Mesenchymal stem cell (in vitro differentiated cells and primary cell): ENCODE results near the gene MARVELD1.

ENCODE experiments used
- DNase-seq: peaks from one replicate; pipeline ENCODE4 v3.0.0-alpha.2; 2013
- H2AFZ ChIP-seq: one replicate; pipeline ENCODE4 v1.6.1; 2013; ENCODE audit warnings: low read depth, mild to moderate bottlenecking, control low read depth, inconsistent platforms, low read length, moderate library complexity
- H2AK5ac ChIP-seq: 2 replicates; pipeline ENCODE4 v1.6.1; 2013; ENCODE audit warnings: low read length, moderate library complexity, mild to moderate bottlenecking, inconsistent platforms; ENCODE audit not compliant: severe bottlenecking
- H2BK120ac ChIP-seq: one replicate; pipeline ENCODE4 v1.6.1; 2013; ENCODE audit warnings: low read depth, mild to moderate bottlenecking, inconsistent platforms, low read length, moderate library complexity
- H2BK12ac ChIP-seq, 2 experiments: one replicate each; pipeline ENCODE4 v1.6.1; 2013; ENCODE audit warnings: inconsistent platforms in 2 of 2, low read length in 2 of 2, mild to moderate bottlenecking in 2 of 2, moderate library complexity in 2 of 2, control low read depth in 1 of 2
- H2BK15ac ChIP-seq: one replicate; pipeline ENCODE4 v1.6.1; 2013; ENCODE audit warnings: mild to moderate bottlenecking, low read depth, inconsistent platforms; ENCODE audit not compliant: poor library complexity, severe bottlenecking
- H2BK5ac ChIP-seq: 2 replicates; pipeline ENCODE4 v1.6.1; 2013; ENCODE audit warnings: low read depth, mild to moderate bottlenecking, low read length, control low read depth, inconsistent platforms; ENCODE audit not compliant: poor library complexity, severe bottlenecking
- H3K14ac ChIP-seq, 2 experiments: one replicate each; pipeline ENCODE4 v1.6.1; 2013; ENCODE audit warnings: inconsistent platforms in 2 of 2, low read length in 2 of 2, control low read depth in 1 of 2, mild to moderate bottlenecking in 1 of 2, moderate library complexity in 1 of 2
- H3K18ac ChIP-seq, 2 experiments: one replicate each; pipeline ENCODE4 v1.6.1; 2013; ENCODE audit warnings: inconsistent platforms in 2 of 2, low read length in 2 of 2, control low read depth in 1 of 2, low read depth in 1 of 2, mild to moderate bottlenecking in 1 of 2
- H3K23ac ChIP-seq, 2 experiments: one replicate each; pipeline ENCODE4 v1.6.1; 2013; ENCODE audit warnings: inconsistent platforms in 2 of 2, low read length in 2 of 2, mild to moderate bottlenecking in 2 of 2, moderate library complexity in 2 of 2, control low read depth in 1 of 2
- H3K27ac ChIP-seq: 2 replicates; pipeline ENCODE4 v1.5.1; 2013; ENCODE audit warnings: mild to moderate bottlenecking, moderate library complexity, low read length, control low read depth, inconsistent platforms; ENCODE audit not compliant: poor library complexity, severe bottlenecking
- H3K27me3 ChIP-seq, 2 experiments: 2 replicates each; pipeline versions ENCODE4 v1.6.1 to v1.7.0; 2013; ENCODE audit warnings: low read length in 2 of 2, mild to moderate bottlenecking in 2 of 2, moderate library complexity in 2 of 2, control low read depth in 1 of 2, inconsistent platforms in 1 of 2; ENCODE audit not compliant: control insufficient read depth in 1 of 2, insufficient read depth in 1 of 2
- H3K36me3 ChIP-seq, 2 experiments: 2 replicates each; pipeline versions ENCODE4 v1.6.1 to v1.7.0; 2013; ENCODE audit warnings: low read length in 2 of 2, control low read depth in 1 of 2, inconsistent platforms in 1 of 2, low read depth in 1 of 2, mild to moderate bottlenecking in 1 of 2; ENCODE audit not compliant: insufficient read depth in 2 of 2, control insufficient read depth in 1 of 2
- H3K4ac ChIP-seq, 2 experiments: one replicate each; pipeline ENCODE4 v1.6.1; 2013; ENCODE audit warnings: inconsistent platforms in 2 of 2, low read length in 2 of 2, mild to moderate bottlenecking in 2 of 2, moderate library complexity in 2 of 2, control low read depth in 1 of 2, low read depth in 1 of 2
- H3K4me1 ChIP-seq: 2 replicates; pipeline ENCODE4 v1.6.1; 2013; ENCODE audit warnings: low read depth, low read length, control low read depth; ENCODE audit not compliant: control insufficient read depth, insufficient read depth
- H3K4me2 ChIP-seq: 2 replicates; pipeline ENCODE4 v1.6.1; 2013; ENCODE audit warnings: low read length, mild to moderate bottlenecking, inconsistent platforms; ENCODE audit not compliant: poor library complexity, severe bottlenecking
- H3K4me3 ChIP-seq, 2 experiments: 2 replicates each; pipeline versions ENCODE4 v1.5.1 to v1.7.0; 2013; ENCODE audit warnings: low read length in 2 of 2, mild to moderate bottlenecking in 2 of 2, control low read depth in 1 of 2, low read depth in 1 of 2; ENCODE audit not compliant: insufficient read depth in 1 of 2
- H3K79me1 ChIP-seq: replicated peaks from 2 replicates; pipeline ENCODE4 v1.6.1; 2013; ENCODE audit warnings: mild to moderate bottlenecking, control low read depth, low read length, inconsistent platforms; ENCODE audit not compliant: poor library complexity, severe bottlenecking
- H3K9ac ChIP-seq: 2 replicates; pipeline ENCODE4 v1.7.0; 2013; ENCODE audit warnings: mild to moderate bottlenecking, low read length, moderate library complexity
- H3K9me3 ChIP-seq: 2 replicates; pipeline ENCODE4 v1.7.0; 2013; ENCODE audit warnings: mild to moderate bottlenecking, low read length; ENCODE audit not compliant: control insufficient read depth
- H4K8ac ChIP-seq: one replicate; pipeline ENCODE4 v1.6.1; 2013; ENCODE audit warnings: inconsistent platforms, mild to moderate bottlenecking, low read length, moderate library complexity
- H4K91ac ChIP-seq: one replicate; pipeline ENCODE4 v1.6.1; 2013; ENCODE audit warnings: mild to moderate bottlenecking, low read length, inconsistent platforms
- WGBS: methylation state at CpG from one replicate; pipeline ENCODE4 v1.1.7; 2013; ENCODE audit warnings: mixed read lengths; 5-methylcytosine and 5-hydroxymethylcytosine counted together

The MARVELD1 gene

DNA sequence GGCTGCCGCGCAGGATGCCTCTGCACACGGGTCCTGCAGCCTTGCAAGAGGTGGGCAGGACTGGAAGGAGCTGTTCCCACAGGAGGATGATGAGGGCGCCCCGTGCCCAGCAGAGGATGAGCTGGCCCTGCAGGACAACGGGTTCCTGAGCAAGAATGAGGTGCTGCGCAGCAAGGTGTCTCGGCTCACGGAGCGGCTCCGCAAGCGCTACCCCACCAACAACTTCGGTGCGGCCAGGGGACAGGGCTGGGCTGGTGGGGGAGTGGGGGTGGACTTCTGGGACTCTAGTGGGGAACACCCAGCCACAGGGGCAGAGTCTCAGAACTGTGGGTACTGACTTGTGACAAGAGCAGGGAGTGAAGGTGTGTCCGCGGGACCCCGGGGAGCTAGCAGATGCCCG, 39.4 kb downstream of the MARVELD1 start:
- no peak overlapping the region for H2BK15ac ChIP-seq
- H3K36me3 ChIP-seq, result peaks cover 86 to 98% of the 10 kb centered on the region in 2 experiments
- no peak overlapping the region for H3K18ac ChIP-seq
- no peak overlapping the region for H2BK12ac ChIP-seq
- H3K4me1 ChIP-seq, result peaks cover 1% of the 10 kb centered on the region
- H3K9me3 ChIP-seq, result no peaks in the 10 kb centered on the region
- H2AK5ac ChIP-seq, result no peak overlapping the region
- H3K4me2 ChIP-seq, result no peak overlapping the region
- H3K4ac ChIP-seq, result no peak overlapping the region
- DNase-seq, result no peak
- H2AFZ ChIP-seq, result no peak overlapping the region
- H3K14ac ChIP-seq, result no peak overlapping the region
- H3K9ac ChIP-seq, result no peak overlapping the region
- H3K27me3 ChIP-seq, result no peaks in the 10 kb centered on the region
- no peak overlapping the region for H2BK120ac ChIP-seq
- H3K79me1 ChIP-seq, result peaks cover 38% of the 10 kb centered on the region
- H3K4me3 ChIP-seq, result no peak overlapping the region
- no peak overlapping the region for H4K8ac ChIP-seq
- 96% methylated on average over 18 of the region's 18 CpGs for WGBS
- no peak overlapping the region for H3K23ac ChIP-seq
- no peak overlapping the region for H3K27ac ChIP-seq
- H2BK5ac ChIP-seq, result no peak overlapping the region
- no peak overlapping the region for H4K91ac ChIP-seq

DNA sequence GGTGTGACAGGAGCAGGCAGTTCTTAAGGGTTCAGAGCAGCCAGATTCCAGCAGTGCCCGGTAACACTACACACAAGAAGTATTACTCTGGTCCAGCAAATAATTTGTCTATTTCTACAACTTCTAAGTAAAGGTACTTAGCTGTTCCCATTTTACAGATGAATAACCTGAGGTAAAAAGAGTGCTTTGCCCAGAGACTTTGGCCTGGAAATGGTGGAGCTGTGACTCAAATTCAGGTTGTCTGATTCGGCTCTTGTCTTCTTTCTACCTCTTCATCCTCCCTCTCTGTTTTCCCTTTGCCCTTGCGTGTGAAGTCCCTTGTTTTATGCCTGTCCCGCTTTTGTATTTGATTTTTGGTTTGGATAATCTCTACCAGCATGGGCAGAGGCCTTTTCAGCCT, 41.2 kb downstream of the MARVELD1 start:
- no peak for DNase-seq
- 96% methylated on average over 3 of the region's 4 CpGs for WGBS
- Histone ChIP-seq H2BK120ac (no peak overlapping the region), H2AK5ac (no peak overlapping the region), H3K23ac (no peak overlapping the region), H3K4ac (no peak overlapping the region), H3K18ac (no peak overlapping the region), H3K14ac (no peak overlapping the region), H2BK15ac (no peak overlapping the region), H3K27me3 (no peaks in the 10 kb centered on the region), H4K8ac (no peak overlapping the region), H3K79me1 (peaks cover 29% of the 10 kb centered on the region), H2BK12ac (no peak overlapping the region), H3K9ac (no peak overlapping the region), H4K91ac (no peak overlapping the region), H3K27ac (no peak overlapping the region), H2BK5ac (no peak overlapping the region), H3K4me3 (no peak overlapping the region), H3K4me2 (no peak overlapping the region), H3K4me1 (peaks cover 4% of the 10 kb centered on the region), H3K9me3 (no peaks in the 10 kb centered on the region), H3K36me3 (peaks cover 82 to 86% of the 10 kb centered on the region in 2 experiments), H2AFZ (no peak overlapping the region)

DNA sequence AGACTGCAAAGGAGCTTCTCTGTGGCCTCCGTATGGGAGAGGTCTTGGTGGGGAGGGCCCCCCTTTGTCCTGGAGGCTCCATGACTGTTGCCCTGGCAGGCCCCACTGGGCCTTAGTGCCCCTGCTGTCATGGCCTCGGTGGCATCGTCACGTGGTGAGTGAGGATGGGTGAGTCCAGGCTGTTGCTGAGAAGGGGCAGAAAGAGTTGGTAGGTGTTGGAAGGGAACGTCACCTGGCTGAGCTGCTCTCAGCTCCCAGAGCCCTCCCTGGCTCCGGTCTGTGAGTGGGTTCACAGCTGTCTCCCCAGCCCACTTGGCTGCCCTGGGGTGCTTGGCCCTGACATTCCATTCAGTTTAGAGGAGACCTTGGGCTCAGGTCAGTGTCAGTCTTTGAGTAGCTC, 42.2 kb downstream of the MARVELD1 start:
- WGBS, result 97% methylated on average over 6 of the region's 6 CpGs
- no peak for DNase-seq
- Histone ChIP-seq H3K18ac (no peak overlapping the region), H2BK120ac (no peak overlapping the region), H3K23ac (no peak overlapping the region), H3K4me1 (peaks cover 4% of the 10 kb centered on the region), H4K91ac (no peak overlapping the region), H3K14ac (no peak overlapping the region), H4K8ac (no peak overlapping the region), H3K27me3 (no peaks in the 10 kb centered on the region), H3K9ac (no peak overlapping the region), H3K36me3 (peaks cover 83 to 86% of the 10 kb centered on the region in 2 experiments), H2AK5ac (no peak overlapping the region), H3K79me1 (peaks cover 32% of the 10 kb centered on the region), H3K4me2 (no peak overlapping the region), H2BK15ac (no peak overlapping the region), H2AFZ (no peak overlapping the region), H2BK12ac (no peak overlapping the region), H3K27ac (no peak overlapping the region), H3K9me3 (no peaks in the 10 kb centered on the region), H3K4me3 (no peak overlapping the region), H2BK5ac (no peak overlapping the region), H3K4ac (no peak overlapping the region)

DNA sequence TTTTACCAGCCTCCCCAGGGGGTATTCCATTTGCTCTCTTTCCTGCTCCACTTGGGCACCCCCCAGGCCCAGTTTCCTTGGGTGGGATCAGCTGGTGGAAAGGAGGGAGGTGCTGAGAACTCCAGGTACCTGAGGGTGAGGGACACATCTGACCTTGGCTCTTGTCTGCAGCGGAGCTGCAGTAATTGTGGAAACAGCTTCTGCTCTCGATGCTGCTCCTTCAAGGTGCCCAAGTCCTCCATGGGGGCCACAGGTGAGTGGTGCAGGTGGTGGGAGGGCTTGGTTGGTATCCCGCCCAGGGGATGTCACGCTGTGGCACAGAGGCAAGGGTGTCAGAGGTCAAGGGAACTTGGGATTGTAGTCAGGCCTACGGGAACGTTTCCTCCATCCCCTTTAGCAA, 43.9 kb downstream of the MARVELD1 start:
- H3K4ac ChIP-seq, result no peak overlapping the region
- H4K91ac ChIP-seq, result no peak overlapping the region
- no peak overlapping the region for H3K4me3 ChIP-seq
- no peak overlapping the region for H2AFZ ChIP-seq
- no peak overlapping the region for H3K4me2 ChIP-seq
- no peak overlapping the region for H2BK5ac ChIP-seq
- H3K9me3 ChIP-seq, result no peaks in the 10 kb centered on the region
- H4K8ac ChIP-seq, result no peak overlapping the region
- no peak overlapping the region for H2AK5ac ChIP-seq
- H3K14ac ChIP-seq, result no peak overlapping the region
- H3K27ac ChIP-seq, result no peak overlapping the region
- peaks cover 30% of the 10 kb centered on the region for H3K79me1 ChIP-seq
- H3K4me1 ChIP-seq, result peaks cover 13% of the 10 kb centered on the region
- H3K18ac ChIP-seq, result no peak overlapping the region
- peaks cover 85 to 86% of the 10 kb centered on the region in 2 experiments for H3K36me3 ChIP-seq
- no peaks in the 10 kb centered on the region for H3K27me3 ChIP-seq
- H3K9ac ChIP-seq, result no peak overlapping the region
- 96% methylated on average over 4 of the region's 6 CpGs for WGBS
- no peak overlapping the region for H2BK120ac ChIP-seq
- no peak for DNase-seq
- no peak overlapping the region for H3K23ac ChIP-seq
- H2BK12ac ChIP-seq, result no peak overlapping the region
- no peak overlapping the region for H2BK15ac ChIP-seq
